NB4 (cell line): ENCODE results near the gene CAV2.
"Not testable (repeated sequence)": the region's sequence is repeated elsewhere in the genome, so short reads cannot be mapped to it uniquely, and the experiment has no call there.

Experiments used
- TF ChIP-seq, protein P1 (sequence below): IDR thresholded peaks from one replicate; pipeline ENCODE4 v1.5.1; 2012; ENCODE audit warnings: low read depth, low read length
- TF ChIP-seq, protein P2 (sequence below): IDR thresholded peaks from 2 replicates; pipeline ENCODE4 v1.6.1; 2011; ENCODE audit warnings: low read depth, low read length

DNA sequence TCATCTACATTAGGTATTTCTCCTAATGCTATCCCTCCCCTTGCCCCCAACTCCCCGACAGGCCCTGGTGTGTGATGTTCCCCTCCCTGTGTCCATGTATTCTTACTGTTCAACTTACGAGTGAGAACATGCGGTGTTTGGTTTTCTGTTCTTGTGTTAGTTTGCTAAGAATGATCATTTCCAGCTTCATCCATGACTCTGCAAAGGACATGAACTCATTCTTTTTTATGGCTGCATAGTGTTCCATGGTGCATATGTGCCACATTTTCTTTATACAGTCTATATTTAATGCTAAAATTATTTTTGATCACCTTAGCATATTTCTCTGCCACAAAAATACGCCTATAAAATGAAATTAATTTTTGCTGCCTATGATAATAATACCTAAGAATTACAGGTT, 15.1 kb upstream of the CAV2 start:
- TF ChIP-seq, protein P1, sequence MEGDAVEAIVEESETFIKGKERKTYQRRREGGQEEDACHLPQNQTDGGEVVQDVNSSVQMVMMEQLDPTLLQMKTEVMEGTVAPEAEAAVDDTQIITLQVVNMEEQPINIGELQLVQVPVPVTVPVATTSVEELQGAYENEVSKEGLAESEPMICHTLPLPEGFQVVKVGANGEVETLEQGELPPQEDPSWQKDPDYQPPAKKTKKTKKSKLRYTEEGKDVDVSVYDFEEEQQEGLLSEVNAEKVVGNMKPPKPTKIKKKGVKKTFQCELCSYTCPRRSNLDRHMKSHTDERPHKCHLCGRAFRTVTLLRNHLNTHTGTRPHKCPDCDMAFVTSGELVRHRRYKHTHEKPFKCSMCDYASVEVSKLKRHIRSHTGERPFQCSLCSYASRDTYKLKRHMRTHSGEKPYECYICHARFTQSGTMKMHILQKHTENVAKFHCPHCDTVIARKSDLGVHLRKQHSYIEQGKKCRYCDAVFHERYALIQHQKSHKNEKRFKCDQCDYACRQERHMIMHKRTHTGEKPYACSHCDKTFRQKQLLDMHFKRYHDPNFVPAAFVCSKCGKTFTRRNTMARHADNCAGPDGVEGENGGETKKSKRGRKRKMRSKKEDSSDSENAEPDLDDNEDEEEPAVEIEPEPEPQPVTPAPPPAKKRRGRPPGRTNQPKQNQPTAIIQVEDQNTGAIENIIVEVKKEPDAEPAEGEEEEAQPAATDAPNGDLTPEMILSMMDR = not testable (repeated sequence)
- TF ChIP-seq, protein P2, sequence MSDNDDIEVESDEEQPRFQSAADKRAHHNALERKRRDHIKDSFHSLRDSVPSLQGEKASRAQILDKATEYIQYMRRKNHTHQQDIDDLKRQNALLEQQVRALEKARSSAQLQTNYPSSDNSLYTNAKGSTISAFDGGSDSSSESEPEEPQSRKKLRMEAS = not testable (repeated sequence)
